Smooth muscle cell of the umbilical artery (primary cell): Measurements from ENCODE around the gene ITPRID1. TPM values are rescaled to one million over a fixed set of nuclear protein-coding genes. Genes with fewer than 3 reads are reported as not detected.

Source experiments
- total RNA-seq: library from RNA; depleted of rRNA; stranded (reverse); fragments of >200 nt; gene quantifications from 2 replicates; pipeline ENCODE4 v1.2.3, GENCODE V29; 2014

Gene ITPRID1
- not detected in 2 replicates for total RNA-seq

GRCh38 chr7:31513790-31514189, at the start of gene ITPRID1:
ITPRID1 (plus strand) TSS chr7:31514090; CDS start chr7:31553025, 38,935 bp downstream.

DNA sequence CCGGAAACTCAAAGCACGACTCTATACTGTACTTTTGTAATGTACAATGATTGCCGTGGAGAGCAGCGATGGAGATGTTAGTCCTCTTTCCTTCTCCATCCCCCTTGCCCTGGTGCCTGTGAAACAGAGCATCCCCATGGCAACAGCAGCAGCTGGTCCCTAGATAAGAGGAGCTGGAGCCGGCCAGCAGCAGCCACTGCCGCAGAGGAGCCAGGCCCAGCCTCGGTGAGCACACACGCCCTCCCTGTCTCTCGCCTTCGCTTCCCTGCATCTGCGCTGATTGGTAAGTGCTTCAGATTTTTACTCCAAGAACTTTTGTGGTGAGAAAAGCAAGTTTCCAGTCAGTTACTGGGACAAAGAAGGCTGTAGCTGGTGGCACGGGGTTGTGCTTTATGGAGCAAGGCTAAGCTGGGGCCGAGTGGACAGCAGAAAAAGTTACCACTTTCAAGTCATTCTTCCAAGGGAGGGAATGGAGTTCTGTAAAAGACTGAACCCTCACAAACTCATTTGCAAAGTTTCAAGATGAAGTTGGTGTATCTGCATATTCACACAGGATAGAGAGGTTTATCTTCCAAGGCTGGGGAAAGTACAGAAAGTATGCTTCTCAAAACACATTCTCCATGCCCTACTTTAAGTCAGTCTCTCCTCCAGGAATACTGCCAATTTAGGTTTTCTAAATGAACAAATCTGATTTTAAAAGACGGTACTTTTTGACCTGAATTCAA, 173.3 kb downstream of the ITPRID1 start, which contains the start of gene PPP1R17:
Gene PPP1R17, plus strand, starts transcription at position 192 of the 725 bp plus-strand sequence. CDS start 5,227 bp downstream, outside the sequence.

Other genes with a start within 250 kb of the ITPRID1 start
- not detected in 2 replicates for gene NEUROD6, start 173.4 kb upstream of the ITPRID1 start, total RNA-seq
- not detected in 2 replicates for gene PPP1R17, start 173.1 kb downstream of the ITPRID1 start, total RNA-seq